GM08714 (cell line): Measurements from ENCODE around the gene CDC42BPA.
"Not testable (repeated sequence)": the region's sequence is repeated elsewhere in the genome, so short reads cannot be mapped to it uniquely, and the experiment has no call there.

Experiments
- H3K4me3 ChIP-seq: fragments of 200-500 bp; sonication (Bioruptor generic); 2 replicates; pipeline ENCODE4 v1.5.1; 2014; ENCODE audit warnings: mild to moderate bottlenecking, low read length, inconsistent platforms
- ZNF274 ChIP-seq: IDR thresholded peaks from 2 replicates; pipeline ENCODE4 v1.6.1; 2012; ENCODE audit warnings: mild to moderate bottlenecking, low read depth, low read length

Gene CDC42BPA

GRCh38 chr1:226964068-226964425 lies 354.2 kb downstream of the CDC42BPA start:
- H3K4me3 ChIP-seq: no peak overlapping the region
- TF ChIP-seq ZNF274: no peak

GRCh38 chr1:226962421-226963391 lies 355.6 kb downstream of the CDC42BPA start:
- no peak for TF ChIP-seq ZNF274
- H3K4me3 ChIP-seq: no peak overlapping the region

GRCh38 chr1:226960944-226961765 lies 357.1 kb downstream of the CDC42BPA start:
- no peak for TF ChIP-seq ZNF274
- no peak overlapping the region for H3K4me3 ChIP-seq

- no peak overlapping the region for H3K4me3 ChIP-seq
- no peak for TF ChIP-seq ZNF274
These were observed 358.0 kb downstream of the CDC42BPA start for GRCh38 chr1:226960256-226960655.

- H3K4me3 ChIP-seq: no peak overlapping the region
- no peak for TF ChIP-seq ZNF274
These were observed 360.0 kb downstream of the CDC42BPA start for GRCh38 chr1:226958300-226958699.

- H3K4me3 ChIP-seq: no peak overlapping the region
- TF ChIP-seq ZNF274: no peak
These were observed 360.6 kb downstream of the CDC42BPA start for GRCh38 chr1:226957714-226958113.

GRCh38 chr1:226956942-226957713 lies 361.2 kb downstream of the CDC42BPA start:
- no peak for TF ChIP-seq ZNF274
- H3K4me3 ChIP-seq: no peak overlapping the region

GRCh38 chr1:226955857-226956256 lies 362.4 kb downstream of the CDC42BPA start:
- not testable (repeated sequence) for H3K4me3 ChIP-seq

GRCh38 chr1:226954777-226955176 lies 363.5 kb downstream of the CDC42BPA start:
- no peak overlapping the region for H3K4me3 ChIP-seq
- TF ChIP-seq ZNF274: no peak

- H3K4me3 ChIP-seq: no peak overlapping the region
- TF ChIP-seq ZNF274: no peak
These were observed 364.0 kb downstream of the CDC42BPA start for GRCh38 chr1:226954337-226954736.

- no peak overlapping the region for H3K4me3 ChIP-seq
- no peak for TF ChIP-seq ZNF274
These were observed 365.0 kb downstream of the CDC42BPA start for GRCh38 chr1:226953175-226953800.

- no peak for TF ChIP-seq ZNF274
- no peak overlapping the region for H3K4me3 ChIP-seq
These were observed 366.2 kb downstream of the CDC42BPA start for GRCh38 chr1:226952118-226952441.

- TF ChIP-seq ZNF274: no peak
- no peak overlapping the region for H3K4me3 ChIP-seq
These were observed 366.8 kb downstream of the CDC42BPA start for GRCh38 chr1:226951286-226952117.

- TF ChIP-seq ZNF274: no peak
- H3K4me3 ChIP-seq: no peak overlapping the region
These were observed 367.4 kb downstream of the CDC42BPA start for GRCh38 chr1:226950871-226951270.
